H1 (cell line): Measurements from ENCODE around the gene CASTOR1. TPM values are rescaled to one million over a fixed set of nuclear protein-coding genes. Genes with fewer than 3 reads are reported as not detected.

Experiments
- BCL11A ChIP-seq, 2 experiments: IDR thresholded peaks; one replicate each; pipeline ENCODE4 v1.6.1; 2011; ENCODE audit warnings: low read depth in 2 of 2, low read length in 2 of 2, mild to moderate bottlenecking in 2 of 2
- GABPA ChIP-seq: IDR thresholded peaks from 2 replicates; pipeline ENCODE4 v1.6.1; 2011; ENCODE audit warnings: mild to moderate bottlenecking, low read length, moderate library complexity, borderline replicate concordance; ENCODE audit not compliant: insufficient read depth
- KDM1A ChIP-seq: fragments of 200-600, 300-600 bp; sonication (generic); IDR thresholded peaks from 2 replicates; pipeline ENCODE4 v1.7.1; 2016; ENCODE audit warnings: mild to moderate bottlenecking, low read length, borderline replicate concordance
- KDM4A ChIP-seq: IDR thresholded peaks from one replicate; pipeline ENCODE4 v1.7.1; 2012; ENCODE audit warnings: low read depth, mild to moderate bottlenecking, moderate library complexity, low read length, inconsistent platforms; ENCODE audit not compliant: severe bottlenecking
- NANOG ChIP-seq: IDR thresholded peaks from 2 replicates; pipeline ENCODE4 v1.6.1; 2011; ENCODE audit warnings: low read length, low read depth, mild to moderate bottlenecking, inconsistent platforms; ENCODE audit not compliant: insufficient read depth, poor library complexity, severe bottlenecking
- POLR2AphosphoS5 ChIP-seq: IDR thresholded peaks from 2 replicates; pipeline ENCODE4 v1.6.1; 2011; ENCODE audit warnings: low read depth, low read length
- polyA plus RNA-seq, 7 experiments: library from polyadenylated mRNA; depleted of rRNA in 3 of 7; stranded (reverse) in 5 of 7; unstranded in 2 of 7; fragments of >200 nt in 5 of 7; fragments of 200-250 nt in 2 of 7; gene quantifications; 1 replicate in 5 of 7; 2 replicates in 1 of 7; 4 replicates in 1 of 7; pipeline versions ENCODE4 v1.2.1 to v1.2.3, GENCODE V29; 2011 to 2013; ENCODE audit warnings: missing spikeins in 2 of 7, mixed read lengths in 2 of 7
- total RNA-seq: library from RNA; stranded (reverse); fragmentation: NEBNext Ultra II Directional; extraction: Animal tissue kit (Norgen Biotek cat#: 25700); gene quantifications from 2 replicates; pipeline ENCODE4 v1.2.1, GENCODE V29; 2021
- TF ChIP-seq, protein P1 (sequence below): IDR thresholded peaks from 2 replicates; pipeline ENCODE4 v1.6.1; 2012; ENCODE audit warnings: inconsistent platforms

Gene CASTOR1
- total and polyA plus RNA-seq, 2 of the 8 experiments (the other 6 are each of a cell fraction or from before 2014, with no cell fraction given) = 10.3 to 36.0 TPM

DNA sequence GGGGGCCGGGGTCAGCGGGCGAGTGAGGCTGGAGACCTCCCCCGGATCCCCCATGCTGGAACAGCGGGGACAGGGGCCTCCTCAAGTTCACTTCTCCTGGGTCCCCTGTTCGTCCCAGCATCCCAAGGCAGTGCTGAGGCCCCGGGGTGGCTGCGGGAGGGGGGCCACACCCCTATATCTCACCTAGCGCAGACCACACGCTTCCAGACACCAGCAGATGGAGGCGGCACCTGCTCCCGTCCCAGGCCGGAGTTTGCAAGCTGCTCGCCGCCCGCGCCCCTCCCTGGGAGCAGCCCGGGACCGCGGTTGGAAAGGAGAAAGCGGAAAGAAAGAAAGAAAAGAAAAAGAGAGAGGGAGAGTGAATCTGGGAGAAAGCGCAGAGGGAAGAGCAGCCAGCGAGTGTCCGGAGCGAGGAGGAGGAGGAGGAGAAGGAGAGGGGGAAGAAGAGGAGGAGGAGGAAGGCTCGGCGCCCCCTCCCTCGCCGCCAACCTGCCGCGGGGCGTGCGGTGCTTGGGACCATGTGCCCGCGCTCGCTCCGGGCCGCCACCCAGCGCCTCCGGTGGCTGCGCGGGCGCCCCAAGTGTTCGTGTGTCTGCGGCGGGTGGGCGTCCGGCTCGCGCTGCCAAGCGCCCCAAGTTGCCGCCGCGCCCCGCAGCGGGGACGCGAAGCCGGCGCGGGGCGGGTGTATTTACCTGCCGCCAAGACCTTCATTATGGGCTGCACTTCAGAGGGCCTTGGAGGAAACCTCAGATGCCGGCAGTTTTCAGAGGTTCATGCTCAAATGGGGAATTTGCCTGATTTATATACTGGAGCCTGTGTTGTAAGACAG lies 43.1 kb downstream of the CASTOR1 start, which contains the start of gene LIF (continued):
- TF ChIP-seq KDM1A = peak; percentile 66; the same call in 1 of the 2 replicates
- TF ChIP-seq, protein P1, sequence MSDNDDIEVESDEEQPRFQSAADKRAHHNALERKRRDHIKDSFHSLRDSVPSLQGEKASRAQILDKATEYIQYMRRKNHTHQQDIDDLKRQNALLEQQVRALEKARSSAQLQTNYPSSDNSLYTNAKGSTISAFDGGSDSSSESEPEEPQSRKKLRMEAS = peak; percentile 88
- no peak for TF ChIP-seq POLR2AphosphoS5
- 0 out of 2 replicates have a peak, but pooled peaks have one; percentile 32 for TF ChIP-seq GABPA
- TF ChIP-seq BCL11A (IDR thresholded peaks at IDR 0.05; ENCODE audit: low read depth in 2 of 2, low read length in 2 of 2) = no peak
- TF ChIP-seq KDM4A = peak; percentile 52
- TF ChIP-seq NANOG = no peak
